ENCODE measurements around the gene ATAD3B.

DNA sequence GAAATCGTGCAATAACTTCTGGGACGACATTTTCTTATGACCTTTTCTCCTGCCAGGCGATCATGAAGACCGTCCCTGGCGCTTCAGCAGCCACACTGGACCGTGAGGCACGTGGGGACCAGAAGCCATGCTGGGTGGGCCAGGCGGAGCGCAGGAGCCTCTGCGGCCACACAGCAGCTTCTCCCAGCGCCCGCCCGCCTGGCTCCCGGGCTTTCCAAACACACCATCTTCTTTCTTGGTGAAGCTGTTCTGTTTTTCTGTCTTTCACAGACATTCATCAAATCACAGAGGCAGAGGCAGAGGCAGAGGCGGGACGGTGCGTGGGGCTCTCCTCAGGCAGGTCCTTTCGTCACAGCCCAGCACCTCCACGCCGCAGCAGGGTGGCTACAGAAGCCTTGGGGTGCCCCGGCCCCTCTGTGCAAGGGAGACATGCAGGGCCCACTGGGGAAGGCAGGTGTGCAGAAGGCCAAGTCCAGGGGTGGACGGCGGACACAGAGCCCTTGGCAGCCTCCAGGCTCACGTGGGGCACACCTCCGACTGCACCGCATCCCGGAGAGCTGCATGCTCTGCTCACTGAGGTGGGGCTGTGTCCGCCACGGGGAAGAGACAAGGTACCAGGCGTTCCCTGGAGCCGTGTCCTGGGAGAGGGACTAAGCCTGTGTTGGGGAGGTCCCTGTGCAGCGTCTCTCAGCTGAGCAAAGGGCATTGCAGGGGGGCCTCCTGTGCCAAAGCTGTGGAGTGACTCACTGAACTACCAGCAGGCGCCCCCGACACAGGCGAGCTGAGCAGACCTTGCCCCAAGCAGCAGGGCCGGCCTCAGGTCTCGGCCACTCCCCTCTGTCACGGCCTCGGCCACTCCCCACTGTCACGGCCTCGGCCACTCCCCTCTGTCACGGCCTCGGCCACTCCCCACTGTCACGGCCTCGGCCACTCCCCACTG is 71.5 kb downstream of the ATAD3B start:
- TF ChIP-seq EZH2phosphoT487 (IDR thresholded peaks at IDR 0.05; ENCODE audit: insufficient read depth, low read depth) = no peak
- TF ChIP-seq EZH2 (IDR thresholded peaks at IDR 0.05; ENCODE audit: insufficient read depth, poor library complexity, severe bottlenecking) = no peak
